ENCODE data around the gene TNFAIP8L1.

Gene TNFAIP8L1

GRCh38 chr19:4597975-4598671 lies 41.2 kb upstream of the TNFAIP8L1 start:
- H3K36me3 ChIP-seq (ENCODE audit: control insufficient read depth, insufficient read depth, low read length): no peaks in the 10 kb centered on the region
- H3K4me1 ChIP-seq (ENCODE audit: control insufficient read depth, insufficient read depth, low read length): no peaks in the 10 kb centered on the region; the same call in 1 of the 2 replicates
- no peak overlapping the region for H3K9ac ChIP-seq (ENCODE audit: low read length)
- peaks cover 26% of the 10 kb centered on the region for H3K27me3 ChIP-seq (ENCODE audit: control insufficient read depth, insufficient read depth, low read length)
- peak overlapping the region; percentile 70 for H3K4me3 ChIP-seq (ENCODE audit: low read depth, low read length)
- no peak overlapping the region for H3K27ac ChIP-seq (ENCODE audit: low read depth, low read length)
- H3K9me3 ChIP-seq (ENCODE audit: control insufficient read depth, insufficient read depth, low read depth, low read length): no peaks in the 10 kb centered on the region

- Histone ChIP-seq H3K9ac (ENCODE audit: low read length) (no peak overlapping the region), H3K27me3 (ENCODE audit: control insufficient read depth, insufficient read depth, low read length) (peaks cover 26% of the 10 kb centered on the region), H3K36me3 (ENCODE audit: control insufficient read depth, insufficient read depth, low read length) (no peaks in the 10 kb centered on the region), H3K4me3 (ENCODE audit: low read depth, low read length) (peak overlapping the region; percentile 68), H3K9me3 (ENCODE audit: control insufficient read depth, insufficient read depth, low read depth, low read length) (no peaks in the 10 kb centered on the region), H3K4me1 (ENCODE audit: control insufficient read depth, insufficient read depth, low read length) (no peaks in the 10 kb centered on the region; the same call in 1 of the 2 replicates), H3K27ac (ENCODE audit: low read depth, low read length) (no peak overlapping the region)
Observed at GRCh38 chr19:4598712-4599111, 40.6 kb upstream of the TNFAIP8L1 start.

- Histone ChIP-seq H3K27me3 (ENCODE audit: control insufficient read depth, insufficient read depth, low read length) (peaks cover 26% of the 10 kb centered on the region), H3K36me3 (ENCODE audit: control insufficient read depth, insufficient read depth, low read length) (no peaks in the 10 kb centered on the region), H3K9me3 (ENCODE audit: control insufficient read depth, insufficient read depth, low read depth, low read length) (no peaks in the 10 kb centered on the region), H3K27ac (ENCODE audit: low read depth, low read length) (no peak overlapping the region), H3K4me1 (ENCODE audit: control insufficient read depth, insufficient read depth, low read length) (no peaks in the 10 kb centered on the region; the same call in 1 of the 2 replicates), H3K9ac (ENCODE audit: low read length) (no peak overlapping the region), H3K4me3 (ENCODE audit: low read depth, low read length) (no peak overlapping the region)
Observed at GRCh38 chr19:4600082-4600481, 39.2 kb upstream of the TNFAIP8L1 start.

GRCh38 chr19:4600893-4601292 lies 38.4 kb upstream of the TNFAIP8L1 start:
- no peak overlapping the region for H3K4me3 ChIP-seq (ENCODE audit: low read depth, low read length)
- no peaks in the 10 kb centered on the region for H3K9me3 ChIP-seq (ENCODE audit: control insufficient read depth, insufficient read depth, low read depth, low read length)
- peaks cover 26% of the 10 kb centered on the region for H3K27me3 ChIP-seq (ENCODE audit: control insufficient read depth, insufficient read depth, low read length)
- no peaks in the 10 kb centered on the region; the same call in 1 of the 2 replicates for H3K4me1 ChIP-seq (ENCODE audit: control insufficient read depth, insufficient read depth, low read length)
- no peak overlapping the region for H3K9ac ChIP-seq (ENCODE audit: low read length)
- no peak overlapping the region for H3K27ac ChIP-seq (ENCODE audit: low read depth, low read length)
- H3K36me3 ChIP-seq (ENCODE audit: control insufficient read depth, insufficient read depth, low read length): no peaks in the 10 kb centered on the region

- H3K27ac ChIP-seq (ENCODE audit: low read depth, low read length): no peak overlapping the region
- peaks cover 20% of the 10 kb centered on the region for H3K27me3 ChIP-seq (ENCODE audit: control insufficient read depth, insufficient read depth, low read length)
- H3K9me3 ChIP-seq (ENCODE audit: control insufficient read depth, insufficient read depth, low read depth, low read length): no peaks in the 10 kb centered on the region
- H3K4me3 ChIP-seq (ENCODE audit: low read depth, low read length): no peak overlapping the region
- H3K9ac ChIP-seq (ENCODE audit: low read length): no peak overlapping the region
- no peaks in the 10 kb centered on the region for H3K36me3 ChIP-seq (ENCODE audit: control insufficient read depth, insufficient read depth, low read length)
- peaks cover 3% of the 10 kb centered on the region; the same call in 1 of the 2 replicates for H3K4me1 ChIP-seq (ENCODE audit: control insufficient read depth, insufficient read depth, low read length)
Observed at GRCh38 chr19:4602173-4602788, 37.0 kb upstream of the TNFAIP8L1 start.

DNA sequence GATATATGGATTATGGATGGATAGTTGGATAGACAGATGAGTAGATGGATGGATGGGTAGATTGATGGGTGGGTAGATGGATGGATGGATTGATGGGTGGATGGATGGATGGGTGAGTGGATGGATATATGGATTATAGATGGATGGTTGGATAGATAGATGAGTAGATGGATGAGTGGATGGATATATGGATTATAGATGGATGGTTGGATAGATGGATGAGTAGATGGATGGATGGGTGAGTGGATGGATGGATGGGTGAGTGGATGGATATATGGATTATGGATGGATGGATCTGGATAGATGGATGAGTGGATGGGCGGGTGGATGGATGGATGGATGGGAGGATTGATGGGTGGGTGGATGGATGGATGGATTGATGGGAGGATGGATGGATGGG lies 36.4 kb upstream of the TNFAIP8L1 start:
- no peaks in the 10 kb centered on the region for H3K9me3 ChIP-seq (ENCODE audit: control insufficient read depth, insufficient read depth, low read depth, low read length)
- no peak overlapping the region for H3K27ac ChIP-seq (ENCODE audit: low read depth, low read length)
- 0 out of 2 replicates have a peak, but pooled peaks cover 3% of the 10 kb centered on the region for H3K4me1 ChIP-seq (ENCODE audit: control insufficient read depth, insufficient read depth, low read length)
- H3K4me3 ChIP-seq (ENCODE audit: low read depth, low read length): no peak overlapping the region
- no peaks in the 10 kb centered on the region for H3K36me3 ChIP-seq (ENCODE audit: control insufficient read depth, insufficient read depth, low read length)
- H3K27me3 ChIP-seq (ENCODE audit: control insufficient read depth, insufficient read depth, low read length): peaks cover 16% of the 10 kb centered on the region
- H3K9ac ChIP-seq (ENCODE audit: low read length): no peak overlapping the region

- Histone ChIP-seq H3K27me3 (ENCODE audit: control insufficient read depth, insufficient read depth, low read length) (peaks cover 9% of the 10 kb centered on the region), H3K9me3 (ENCODE audit: control insufficient read depth, insufficient read depth, low read depth, low read length) (no peaks in the 10 kb centered on the region), H3K36me3 (ENCODE audit: control insufficient read depth, insufficient read depth, low read length) (no peaks in the 10 kb centered on the region), H3K4me1 (ENCODE audit: control insufficient read depth, insufficient read depth, low read length) (peaks cover 7% of the 10 kb centered on the region), H3K4me3 (ENCODE audit: low read depth, low read length) (no peak overlapping the region), H3K9ac (ENCODE audit: low read length) (no peak overlapping the region), H3K27ac (ENCODE audit: low read depth, low read length) (no peak overlapping the region)
Observed at GRCh38 chr19:4604912-4605311, 34.4 kb upstream of the TNFAIP8L1 start.

- Histone ChIP-seq H3K9me3 (ENCODE audit: control insufficient read depth, insufficient read depth, low read depth, low read length) (no peaks in the 10 kb centered on the region), H3K27me3 (ENCODE audit: control insufficient read depth, insufficient read depth, low read length) (no peaks in the 10 kb centered on the region; the same call in 1 of the 2 replicates), H3K4me1 (ENCODE audit: control insufficient read depth, insufficient read depth, low read length) (peaks cover 11% of the 10 kb centered on the region), H3K4me3 (ENCODE audit: low read depth, low read length) (no peak overlapping the region), H3K27ac (ENCODE audit: low read depth, low read length) (no peak overlapping the region), H3K36me3 (ENCODE audit: control insufficient read depth, insufficient read depth, low read length) (no peaks in the 10 kb centered on the region), H3K9ac (ENCODE audit: low read length) (no peak overlapping the region)
Observed at GRCh38 chr19:4606181-4606580, 33.1 kb upstream of the TNFAIP8L1 start.

GRCh38 chr19:4606921-4607678 lies 32.2 kb upstream of the TNFAIP8L1 start:
- H3K4me3 ChIP-seq (ENCODE audit: low read depth, low read length): peak overlapping the region; percentile 38
- H3K36me3 ChIP-seq (ENCODE audit: control insufficient read depth, insufficient read depth, low read length): no peaks in the 10 kb centered on the region
- no peaks in the 10 kb centered on the region for H3K27me3 ChIP-seq (ENCODE audit: control insufficient read depth, insufficient read depth, low read length)
- H3K9me3 ChIP-seq (ENCODE audit: control insufficient read depth, insufficient read depth, low read depth, low read length): no peaks in the 10 kb centered on the region
- H3K4me1 ChIP-seq (ENCODE audit: control insufficient read depth, insufficient read depth, low read length): peaks cover 11% of the 10 kb centered on the region
- peak overlapping the region; percentile 41 for H3K9ac ChIP-seq (ENCODE audit: low read length)
- no peak overlapping the region for H3K27ac ChIP-seq (ENCODE audit: low read depth, low read length)

DNA sequence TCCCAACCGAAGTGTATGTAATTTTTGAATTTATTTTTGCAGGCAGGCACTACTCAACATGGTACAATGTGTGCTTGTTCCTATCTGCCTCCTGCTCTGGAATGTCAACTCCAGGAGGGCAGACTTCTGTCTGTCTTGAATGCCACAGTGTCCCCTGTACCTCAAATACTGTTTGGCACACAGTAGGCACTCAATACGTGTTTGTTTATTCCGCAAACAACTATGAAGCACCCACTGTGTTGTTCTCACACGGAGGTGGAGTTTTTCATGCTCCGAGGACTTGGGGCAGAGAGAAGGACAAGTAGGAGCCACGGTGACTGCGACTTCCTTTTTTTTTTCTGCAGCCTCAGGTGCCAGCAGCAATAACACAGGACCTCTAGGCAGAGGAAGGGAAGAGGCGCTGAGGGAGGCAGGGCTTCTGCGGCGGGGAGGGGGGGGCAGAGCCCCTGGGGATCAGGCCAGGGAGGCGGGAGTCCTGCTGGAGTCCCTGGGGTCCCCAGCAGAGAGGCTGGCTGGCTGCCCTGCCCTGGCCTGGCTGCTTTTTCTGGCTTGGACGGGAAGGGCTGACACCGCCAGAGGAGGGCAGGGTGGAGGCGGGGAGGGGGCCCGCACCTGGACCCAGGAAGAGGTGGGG lies 29.3 kb upstream of the TNFAIP8L1 start:
- H3K9me3 ChIP-seq (ENCODE audit: control insufficient read depth, insufficient read depth, low read depth, low read length): no peaks in the 10 kb centered on the region
- no peaks in the 10 kb centered on the region for H3K36me3 ChIP-seq (ENCODE audit: control insufficient read depth, insufficient read depth, low read length)
- no peaks in the 10 kb centered on the region for H3K27me3 ChIP-seq (ENCODE audit: control insufficient read depth, insufficient read depth, low read length)
- peaks cover 11% of the 10 kb centered on the region for H3K4me1 ChIP-seq (ENCODE audit: control insufficient read depth, insufficient read depth, low read length)
- H3K4me3 ChIP-seq (ENCODE audit: low read depth, low read length): no peak overlapping the region
- H3K27ac ChIP-seq (ENCODE audit: low read depth, low read length): no peak overlapping the region
- no peak overlapping the region for H3K9ac ChIP-seq (ENCODE audit: low read length)

Measured in HUES6 (cell line).